SK-N-MC (cell line): ENCODE results near the gene PI4KA.
"Not testable (repeated sequence)": the region's sequence is repeated elsewhere in the genome, so short reads cannot be mapped to it uniquely, and the experiment has no call there.

Experiments
- EZH2 ChIP-seq: fragments of 200-600 bp; sonication (generic); IDR thresholded peaks from one replicate; pipeline ENCODE4 v1.6.1; 2017; ENCODE audit warnings: antibody characterized with exemption
- FOXP2 ChIP-seq: optimal IDR thresholded peaks from 2 replicates; pipeline ENCODE3; 2011; ENCODE audit warnings: mild to moderate bottlenecking, moderate library complexity; ENCODE audit not compliant: insufficient read depth; ENCODE audit errors: extremely low read length, control extremely low read depth
- POLR2AphosphoS5 ChIP-seq: IDR thresholded peaks from 2 replicates; pipeline ENCODE4 v1.6.1; 2012; ENCODE audit warnings: mild to moderate bottlenecking, low read depth, low read length, borderline replicate concordance

GRCh38 chr22:20678792-20679435 is 179.7 kb downstream of the PI4KA start:
- not testable (repeated sequence) for TF ChIP-seq POLR2AphosphoS5, EZH2, FOXP2
